ENCODE measurements around the gene RAB9A. TPM values are rescaled to one million over a fixed set of nuclear protein-coding genes. Genes with fewer than 3 reads are reported as not detected.
"Not testable (repeated sequence)": the region's sequence is repeated elsewhere in the genome, so short reads cannot be mapped to it uniquely, and the experiment has no call there.

RAB9A gene
- total RNA-seq, 4 donors from 2014 or later: 44.6 to 70.5 (median 56.0) TPM

DNA sequence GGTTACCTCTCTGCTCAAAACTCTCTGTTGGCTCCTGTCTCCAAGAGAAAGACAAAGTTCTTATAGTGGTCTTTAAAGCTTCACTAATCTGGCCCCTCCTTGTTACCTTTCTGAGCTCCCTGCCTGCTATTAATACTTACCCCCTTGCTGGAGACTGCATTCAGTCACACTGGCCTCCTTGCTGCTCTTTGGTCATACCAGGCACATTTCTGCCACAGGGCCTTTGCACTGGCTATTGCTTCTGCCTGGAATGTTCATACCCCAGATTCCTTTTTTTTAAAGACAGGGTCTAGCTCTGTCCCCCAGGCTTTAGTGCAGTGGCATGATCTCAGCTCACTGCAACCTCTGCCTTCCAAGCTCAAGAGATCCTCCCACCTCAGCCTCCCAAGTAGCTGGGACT, 15.9 kb upstream of the RAB9A start:
- no peak for DNase-seq (ENCODE audit: low spot score in 2 of 2)
- TF ChIP-seq, protein P1, sequence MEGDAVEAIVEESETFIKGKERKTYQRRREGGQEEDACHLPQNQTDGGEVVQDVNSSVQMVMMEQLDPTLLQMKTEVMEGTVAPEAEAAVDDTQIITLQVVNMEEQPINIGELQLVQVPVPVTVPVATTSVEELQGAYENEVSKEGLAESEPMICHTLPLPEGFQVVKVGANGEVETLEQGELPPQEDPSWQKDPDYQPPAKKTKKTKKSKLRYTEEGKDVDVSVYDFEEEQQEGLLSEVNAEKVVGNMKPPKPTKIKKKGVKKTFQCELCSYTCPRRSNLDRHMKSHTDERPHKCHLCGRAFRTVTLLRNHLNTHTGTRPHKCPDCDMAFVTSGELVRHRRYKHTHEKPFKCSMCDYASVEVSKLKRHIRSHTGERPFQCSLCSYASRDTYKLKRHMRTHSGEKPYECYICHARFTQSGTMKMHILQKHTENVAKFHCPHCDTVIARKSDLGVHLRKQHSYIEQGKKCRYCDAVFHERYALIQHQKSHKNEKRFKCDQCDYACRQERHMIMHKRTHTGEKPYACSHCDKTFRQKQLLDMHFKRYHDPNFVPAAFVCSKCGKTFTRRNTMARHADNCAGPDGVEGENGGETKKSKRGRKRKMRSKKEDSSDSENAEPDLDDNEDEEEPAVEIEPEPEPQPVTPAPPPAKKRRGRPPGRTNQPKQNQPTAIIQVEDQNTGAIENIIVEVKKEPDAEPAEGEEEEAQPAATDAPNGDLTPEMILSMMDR (IDR thresholded peaks at IDR 0.05): no peak
- TF ChIP-seq POLR2A (IDR thresholded peaks at IDR 0.05): no peak
- H3K4me3 ChIP-seq (ENCODE audit: low read depth, poor library complexity, severe bottlenecking): no peak overlapping the region
- intact Hi-C loops (cut with DNase I; ENCODE audit: low total_unique reads): no loop called here

DNA sequence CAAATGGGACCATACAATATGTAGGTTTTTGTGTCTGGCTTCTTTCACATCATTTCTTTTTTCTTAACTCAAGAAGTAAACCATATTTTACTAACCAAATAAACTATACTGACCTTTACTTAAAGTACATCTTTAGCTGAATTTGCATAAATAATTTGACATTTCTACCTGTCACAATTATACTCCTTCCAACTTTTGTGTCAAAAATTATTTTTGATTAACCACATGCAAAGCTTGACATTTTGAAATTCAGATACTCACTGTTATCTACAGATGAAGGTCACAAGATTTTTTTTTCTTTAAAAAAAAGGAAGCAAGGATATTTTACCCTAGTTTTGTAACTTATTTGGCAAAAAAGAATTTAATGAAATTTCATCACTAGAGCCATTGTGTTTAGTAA, 12.0 kb upstream of the RAB9A start:
- intact Hi-C loops (cut with DNase I; ENCODE audit: low total_unique reads): no loop called here
- no peak overlapping the region for H3K4me3 ChIP-seq (ENCODE audit: low read depth, poor library complexity, severe bottlenecking)
- DNase-seq (ENCODE audit: low spot score in 2 of 2): no peak
- TF ChIP-seq, protein P1 (IDR thresholded peaks at IDR 0.05): no peak
- TF ChIP-seq POLR2A (IDR thresholded peaks at IDR 0.05): no peak

DNA sequence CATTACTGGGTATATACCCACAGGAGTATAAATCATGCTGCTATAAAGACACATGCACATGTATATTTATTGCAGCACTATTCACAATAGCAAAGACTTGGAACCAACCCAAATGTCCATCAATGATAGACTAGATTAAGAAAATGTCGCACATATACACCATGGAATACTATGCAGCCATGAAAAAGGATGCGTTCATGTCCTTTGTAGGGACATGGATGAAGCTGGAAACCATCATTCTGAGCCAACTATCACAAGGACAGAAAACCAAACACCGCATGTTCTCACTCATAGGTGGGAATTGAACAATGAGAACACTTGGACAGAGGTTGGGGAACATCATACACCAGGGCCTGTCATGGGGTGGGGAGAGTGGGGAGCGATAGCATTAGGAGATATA, 9.2 kb upstream of the RAB9A start:
- WGBS, 2 donors: 92 to 97% methylated on average over 3 to 4 of the region's 4 CpGs
- intact Hi-C loops (cut with DNase I; ENCODE audit: low total_unique reads); H3K4me3 ChIP-seq (ENCODE audit: low read depth, poor library complexity, severe bottlenecking); DNase-seq (ENCODE audit: low spot score in 2 of 2): not testable (repeated sequence)

DNA sequence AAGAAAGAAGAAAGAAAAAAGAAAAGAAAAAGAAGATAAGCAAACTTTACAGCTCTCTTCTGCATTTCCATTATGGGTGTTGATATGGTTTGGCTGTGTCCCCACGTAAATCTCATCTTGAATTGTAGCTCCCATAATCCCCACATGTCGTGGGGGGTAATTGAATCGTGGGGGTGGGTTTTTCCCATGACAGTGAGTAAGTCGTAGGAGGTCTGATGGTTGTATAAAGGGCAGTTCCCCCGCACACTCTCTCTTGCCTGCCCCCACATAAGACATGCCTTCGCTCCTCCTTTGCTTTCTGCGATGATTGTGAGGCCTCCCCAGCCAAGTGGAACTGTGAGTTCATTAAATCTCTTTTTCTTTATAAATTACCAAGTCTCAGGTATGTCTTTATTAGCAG, 7.3 kb upstream of the RAB9A start:
- H3K4me3 ChIP-seq (ENCODE audit: low read depth, poor library complexity, severe bottlenecking): no peak overlapping the region
- DNase-seq (ENCODE audit: low spot score in 2 of 2): no peak
- TF ChIP-seq POLR2A (IDR thresholded peaks at IDR 0.05): no peak
- TF ChIP-seq, protein P1 (IDR thresholded peaks at IDR 0.05): no peak
- 72 to 95% methylated on average over 7 of the region's 7 CpGs for WGBS, 2 donors
- intact Hi-C loops (cut with DNase I; ENCODE audit: low total_unique reads): no loop called here

DNA sequence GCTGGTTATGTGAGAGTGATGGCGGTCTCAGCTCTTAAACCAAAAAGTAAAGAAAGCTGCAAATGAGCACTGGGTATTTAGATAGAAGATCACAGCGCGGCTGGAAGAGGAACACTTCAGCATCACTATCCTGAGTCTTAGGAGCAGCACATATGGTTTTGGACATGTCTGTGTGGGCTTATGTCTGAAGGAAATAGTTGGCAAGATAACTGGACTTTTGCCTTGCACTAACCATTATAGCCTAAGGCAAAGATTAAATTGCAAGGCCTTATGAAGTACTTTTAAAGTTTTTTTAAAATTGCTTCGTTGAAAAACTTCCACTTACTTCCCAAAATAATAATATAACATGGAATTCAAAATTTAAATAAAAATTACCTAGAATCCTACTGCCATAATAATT, 4.6 kb upstream of the RAB9A start:
- no peak overlapping the region for H3K4me3 ChIP-seq (ENCODE audit: low read depth, poor library complexity, severe bottlenecking)
- WGBS, 2 donors: 70 to 72% methylated on average over 4 of the region's 4 CpGs

DNA sequence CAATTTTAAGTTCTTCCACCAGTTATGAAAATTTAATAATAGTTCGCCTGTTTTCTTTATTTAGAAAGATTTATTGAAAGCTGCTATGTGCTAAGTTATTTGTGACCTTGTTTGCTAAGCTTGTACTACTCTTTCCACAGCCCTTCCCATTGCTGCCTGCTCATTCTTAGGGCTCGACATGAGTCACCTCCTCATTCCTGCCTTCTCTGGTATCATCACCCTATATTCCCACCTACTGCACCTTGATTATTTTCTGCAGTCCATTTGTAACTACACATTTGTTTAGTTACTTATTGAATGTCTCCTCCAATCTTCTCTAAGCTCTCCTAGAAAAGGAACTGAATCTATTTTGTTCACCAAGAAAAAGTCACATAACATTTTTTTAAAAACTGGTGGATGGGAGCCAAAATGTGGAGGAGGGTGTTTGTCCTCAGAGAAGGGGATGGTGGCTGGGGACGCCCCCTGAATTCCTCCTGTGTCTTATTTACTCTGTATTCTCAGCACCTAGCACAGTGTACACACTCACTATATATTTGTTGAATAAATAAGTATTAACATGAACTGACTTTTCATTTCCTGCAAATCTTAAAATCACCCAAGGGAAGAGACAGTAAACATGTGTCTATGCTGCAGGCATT, 3.7 kb upstream of the RAB9A start:
- H3K4me3 ChIP-seq (ENCODE audit: low read depth, poor library complexity, severe bottlenecking): no peak overlapping the region
- TF ChIP-seq POLR2A (IDR thresholded peaks at IDR 0.05): no peak
- TF ChIP-seq, protein P1 (IDR thresholded peaks at IDR 0.05): no peak
- WGBS, 2 donors: 30 to 39% methylated on average over 3 of the region's 3 CpGs
- intact Hi-C loops (cut with DNase I; ENCODE audit: low total_unique reads): no loop called here
- no peak for DNase-seq (ENCODE audit: low spot score in 2 of 2)

More for the DNA sequence above, 4.6 kb upstream of the RAB9A start:
- intact Hi-C loops (cut with DNase I; ENCODE audit: low total_unique reads): no loop called here
- no peak for DNase-seq (ENCODE audit: low spot score in 2 of 2)
- TF ChIP-seq POLR2A (IDR thresholded peaks at IDR 0.05): no peak
- TF ChIP-seq, protein P1 (IDR thresholded peaks at IDR 0.05): no peak

Data from lower leg skin (tissue), 4 donors.